ENCODE measurements around the gene LRRC4C.

Gene LRRC4C

GRCh38 chr11:40787224-40787623 lies 672.2 kb downstream of the LRRC4C start:
- no peak for TF ChIP-seq CTCF (conservative IDR thresholded peaks at IDR 0.05)
- H3K27ac ChIP-seq: no peak overlapping the region

- no peak overlapping the region for H3K27ac ChIP-seq
- no peak for TF ChIP-seq CTCF (conservative IDR thresholded peaks at IDR 0.05)
These were observed 696.4 kb downstream of the LRRC4C start for GRCh38 chr11:40763046-40763445.

GRCh38 chr11:40759341-40759740 lies 700.1 kb downstream of the LRRC4C start:
- no peak for TF ChIP-seq CTCF (conservative IDR thresholded peaks at IDR 0.05)

GRCh38 chr11:40754297-40754696 lies 705.2 kb downstream of the LRRC4C start:
- H3K27ac ChIP-seq: no peak overlapping the region
- no peak for TF ChIP-seq CTCF (conservative IDR thresholded peaks at IDR 0.05)

More at GRCh38 chr11:40759341-40759740, 700.1 kb downstream of the LRRC4C start:
- H3K27ac ChIP-seq: no peak overlapping the region

- H3K27ac ChIP-seq: no peak overlapping the region
- no peak for TF ChIP-seq CTCF (conservative IDR thresholded peaks at IDR 0.05)
These were observed 713.2 kb downstream of the LRRC4C start for GRCh38 chr11:40746282-40746681.

GRCh38 chr11:40732132-40732531 lies 727.3 kb downstream of the LRRC4C start:
- no peak overlapping the region for H3K27ac ChIP-seq
- TF ChIP-seq CTCF (conservative IDR thresholded peaks at IDR 0.05): no peak

- TF ChIP-seq CTCF (conservative IDR thresholded peaks at IDR 0.05): peak; percentile 92
These were observed 737.2 kb downstream of the LRRC4C start for GRCh38 chr11:40722179-40722795.

More at GRCh38 chr11:40722179-40722795, 737.2 kb downstream of the LRRC4C start:
- H3K27ac ChIP-seq: no peak overlapping the region
